CMK (cell line): ENCODE data around the gene LRCH1.

ENCODE experiments used
- DNase-seq: peaks from one replicate; pipeline ENCODE4 v3.0.0-alpha.2; 2010; ENCODE audit warnings: low read depth

The LRCH1 gene

DNA sequence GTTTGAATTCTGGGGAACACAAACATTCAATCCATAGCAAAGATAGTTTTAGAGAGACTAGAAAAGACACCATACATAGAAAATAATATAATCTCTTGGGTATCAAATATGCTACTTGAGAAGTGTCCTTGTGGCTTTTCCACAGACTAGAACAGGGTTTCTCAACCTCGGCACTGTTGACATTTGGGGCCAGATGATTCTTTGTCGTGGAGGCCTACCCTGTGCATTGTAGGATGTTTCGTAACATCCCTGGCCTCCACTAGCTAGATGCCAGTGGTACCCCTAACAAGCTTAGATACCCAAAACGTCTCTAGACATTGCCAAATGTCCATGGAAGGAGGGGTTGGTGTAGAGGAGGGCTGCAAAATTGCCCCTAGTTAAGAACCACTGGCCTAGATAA is 246.2 kb downstream of the LRCH1 start:
- DNase-seq, result no peak

DNA sequence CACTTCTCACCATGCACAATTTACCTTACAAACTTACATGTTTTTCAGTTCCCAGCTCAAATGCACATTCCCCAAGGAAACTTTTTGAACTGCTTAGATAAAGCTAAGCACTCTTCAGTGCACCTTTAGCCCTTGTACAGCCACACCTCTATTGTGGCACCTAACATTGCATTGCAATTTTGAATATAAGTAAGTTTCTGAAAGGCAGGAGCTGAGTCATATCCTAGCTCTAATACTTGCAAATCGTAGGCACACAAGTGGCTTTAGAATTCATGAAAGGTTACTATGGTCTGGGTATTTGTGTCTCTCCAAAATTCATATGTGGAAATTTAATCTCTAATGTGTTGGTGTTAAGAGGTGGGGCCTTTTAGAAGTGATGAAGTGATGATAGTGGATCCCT is 248.9 kb downstream of the LRCH1 start:
- DNase-seq, result no peak
